Cardiac fibroblast (primary cell): ENCODE measurements around the gene AVPR2.

ENCODE experiments used
- DNase-seq, 2 donors: peaks; one replicate each; pipeline versions ENCODE4 v3.0.0 to v3.0.0-alpha.2; 2010; ENCODE audit warnings: low read depth in 2 of 2
- H3K4me3 ChIP-seq, 2 donors: replicated peaks in 1 of 2; 1 replicate in 1 of 2; 2 replicates in 1 of 2; pipeline ENCODE4 v1.5.1; 2011; ENCODE audit warnings: low read depth in 2 of 2, low read length in 2 of 2, mild to moderate bottlenecking in 2 of 2, moderate library complexity in 1 of 2
- TF ChIP-seq, protein P1 (sequence below): IDR thresholded peaks from one replicate; pipeline ENCODE4 v1.5.1; 2011; ENCODE audit warnings: low read depth, mild to moderate bottlenecking, low read length, inconsistent platforms

AVPR2 gene

DNA sequence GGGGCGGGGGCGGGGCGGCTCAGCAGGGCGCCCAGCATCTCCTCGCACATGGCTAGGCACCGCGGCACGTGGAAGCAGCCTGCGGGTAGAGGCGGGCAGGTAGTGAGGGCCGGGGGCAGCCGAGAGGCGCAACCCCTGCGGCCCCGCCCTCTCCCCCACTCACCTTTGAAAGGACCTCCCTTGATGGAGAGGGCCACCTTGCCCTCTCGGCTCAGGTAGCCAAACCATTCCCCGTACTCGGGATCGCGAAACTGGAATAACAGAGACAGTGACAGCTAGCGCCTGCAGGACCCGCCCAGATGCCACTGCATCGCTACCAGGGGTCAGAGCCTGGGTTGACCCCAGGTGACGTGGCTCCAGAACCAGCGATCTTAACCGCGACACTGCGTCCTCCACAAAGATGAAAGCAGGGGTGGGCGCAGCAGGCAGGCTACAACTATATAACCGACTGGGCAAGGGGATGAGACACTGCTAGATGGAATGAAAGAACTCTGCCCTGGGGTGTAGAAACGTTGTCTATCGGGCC is 30.9 kb downstream of the AVPR2 start:
- TF ChIP-seq, protein P1, sequence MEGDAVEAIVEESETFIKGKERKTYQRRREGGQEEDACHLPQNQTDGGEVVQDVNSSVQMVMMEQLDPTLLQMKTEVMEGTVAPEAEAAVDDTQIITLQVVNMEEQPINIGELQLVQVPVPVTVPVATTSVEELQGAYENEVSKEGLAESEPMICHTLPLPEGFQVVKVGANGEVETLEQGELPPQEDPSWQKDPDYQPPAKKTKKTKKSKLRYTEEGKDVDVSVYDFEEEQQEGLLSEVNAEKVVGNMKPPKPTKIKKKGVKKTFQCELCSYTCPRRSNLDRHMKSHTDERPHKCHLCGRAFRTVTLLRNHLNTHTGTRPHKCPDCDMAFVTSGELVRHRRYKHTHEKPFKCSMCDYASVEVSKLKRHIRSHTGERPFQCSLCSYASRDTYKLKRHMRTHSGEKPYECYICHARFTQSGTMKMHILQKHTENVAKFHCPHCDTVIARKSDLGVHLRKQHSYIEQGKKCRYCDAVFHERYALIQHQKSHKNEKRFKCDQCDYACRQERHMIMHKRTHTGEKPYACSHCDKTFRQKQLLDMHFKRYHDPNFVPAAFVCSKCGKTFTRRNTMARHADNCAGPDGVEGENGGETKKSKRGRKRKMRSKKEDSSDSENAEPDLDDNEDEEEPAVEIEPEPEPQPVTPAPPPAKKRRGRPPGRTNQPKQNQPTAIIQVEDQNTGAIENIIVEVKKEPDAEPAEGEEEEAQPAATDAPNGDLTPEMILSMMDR: no peak
- H3K4me3 ChIP-seq: peak overlapping the region; percentile 38 to 40
- DNase-seq: no peak

DNA sequence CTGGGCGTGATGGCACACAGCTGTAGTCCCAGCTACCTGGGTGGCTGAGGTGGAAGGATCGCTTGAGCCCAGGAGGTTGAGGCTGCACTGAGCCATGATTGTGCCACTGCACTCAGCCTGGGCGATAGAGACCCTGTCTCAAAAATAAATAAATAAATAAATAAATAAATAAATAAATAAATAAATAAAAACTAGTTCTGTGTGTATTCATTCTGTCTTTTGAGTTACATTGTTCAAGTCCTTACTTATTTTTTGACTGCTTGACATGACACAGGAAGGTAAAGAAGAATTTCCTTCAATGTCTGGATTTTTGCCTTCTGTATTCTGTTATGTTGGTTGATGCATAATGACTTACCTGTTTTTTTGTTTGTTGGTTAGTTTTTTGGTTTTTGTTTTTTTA is 32.6 kb downstream of the AVPR2 start:
- H3K4me3 ChIP-seq: no peak overlapping the region
- TF ChIP-seq, protein P1: no peak
- DNase-seq: no peak

DNA sequence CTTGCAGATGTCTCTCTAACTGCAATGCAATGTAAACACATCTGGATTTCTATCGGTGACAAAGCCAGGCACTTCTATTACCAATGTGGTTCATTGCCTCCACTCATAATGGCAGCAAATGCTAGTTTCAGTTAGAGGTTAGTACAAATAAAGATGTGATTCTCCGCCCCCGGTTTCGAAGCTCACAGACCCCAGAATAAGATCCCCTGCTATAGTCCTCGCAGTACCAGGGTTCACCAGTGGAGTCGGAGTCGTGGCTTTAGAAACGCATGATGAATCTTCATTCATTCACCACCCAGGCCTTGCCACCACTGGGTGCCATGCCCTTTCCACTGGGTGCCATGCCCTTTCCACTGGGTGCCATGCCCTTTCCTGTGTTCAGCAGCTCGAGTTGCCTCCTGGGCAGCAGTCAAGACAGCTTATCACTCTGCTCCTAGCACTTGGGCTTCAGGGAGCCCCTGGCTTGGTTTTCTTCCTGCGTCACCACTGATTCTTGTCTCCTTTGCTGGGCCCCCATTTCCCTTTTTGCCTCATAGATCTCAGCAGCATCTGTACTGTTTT is 33.8 kb downstream of the AVPR2 start:
- no peak overlapping the region for H3K4me3 ChIP-seq
- DNase-seq: no peak
- TF ChIP-seq, protein P1: no peak

DNA sequence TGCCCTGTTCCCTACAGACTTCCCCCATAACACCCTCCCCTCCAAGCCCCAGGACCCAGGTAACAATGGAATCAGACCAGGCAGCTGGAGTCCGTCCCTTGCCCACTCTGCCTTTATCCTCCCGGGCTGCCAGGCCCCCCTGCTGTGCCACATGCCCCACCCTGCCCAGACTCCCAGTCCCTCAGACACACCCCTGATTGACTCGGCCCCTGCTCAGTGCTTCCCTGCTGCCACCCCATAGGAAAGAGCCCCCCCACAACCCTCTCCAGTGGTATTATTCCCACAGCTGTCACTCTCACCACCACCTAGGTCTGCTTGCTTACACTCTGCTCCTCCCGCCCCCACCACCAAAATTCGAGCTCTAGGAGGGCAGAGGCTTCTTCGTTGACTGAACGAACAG is 35.1 kb downstream of the AVPR2 start:
- no peak for DNase-seq
- no peak overlapping the region for H3K4me3 ChIP-seq
- TF ChIP-seq, protein P1: no peak

DNA sequence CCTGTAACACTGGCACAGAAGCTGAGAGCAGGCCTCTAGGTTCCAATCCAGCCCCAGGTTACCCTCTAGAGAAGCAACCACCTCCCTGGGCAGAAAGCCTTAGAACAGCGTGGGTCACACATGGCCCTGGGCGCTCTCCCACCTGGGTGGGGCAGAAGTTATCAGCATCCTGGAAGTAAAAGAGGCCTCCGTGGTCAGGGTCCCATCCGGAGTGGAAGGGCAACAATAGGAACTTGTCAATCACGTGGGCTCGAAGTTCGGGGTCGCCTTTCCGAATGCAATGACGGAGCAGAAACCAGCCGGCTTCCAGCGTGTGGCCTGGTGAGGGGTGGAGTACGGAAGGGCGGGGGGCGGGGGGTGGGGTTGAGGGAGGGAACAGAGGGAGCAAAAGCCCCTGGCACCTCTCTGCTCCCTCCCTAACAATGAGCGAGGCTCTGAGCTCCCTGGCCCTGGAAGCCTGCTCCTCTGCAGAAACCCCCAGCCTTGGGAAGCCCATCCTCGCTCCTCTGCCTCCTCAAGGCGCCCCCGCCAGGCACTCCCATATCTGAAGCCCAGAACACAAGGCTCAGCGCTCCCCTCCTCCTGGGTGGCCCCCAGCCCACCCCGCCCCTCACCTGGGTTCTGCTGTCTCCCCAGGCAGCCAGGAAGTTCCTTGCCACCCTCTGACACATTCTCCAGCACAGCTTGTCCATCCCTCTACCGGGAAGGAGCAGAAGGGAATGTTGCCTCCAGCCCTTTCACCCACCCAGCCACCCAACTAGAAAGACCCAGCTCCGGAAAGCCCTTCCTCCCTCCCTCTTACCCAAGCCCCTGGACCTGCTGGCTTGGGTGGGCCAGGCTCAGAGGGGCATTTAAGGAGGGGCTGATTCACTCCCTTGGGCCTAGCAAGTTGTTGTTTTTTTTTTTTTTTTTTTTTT is 37.1 kb downstream of the AVPR2 start:
- H3K4me3 ChIP-seq: no peak overlapping the region
- TF ChIP-seq, protein P1: no peak
- DNase-seq: no peak

DNA sequence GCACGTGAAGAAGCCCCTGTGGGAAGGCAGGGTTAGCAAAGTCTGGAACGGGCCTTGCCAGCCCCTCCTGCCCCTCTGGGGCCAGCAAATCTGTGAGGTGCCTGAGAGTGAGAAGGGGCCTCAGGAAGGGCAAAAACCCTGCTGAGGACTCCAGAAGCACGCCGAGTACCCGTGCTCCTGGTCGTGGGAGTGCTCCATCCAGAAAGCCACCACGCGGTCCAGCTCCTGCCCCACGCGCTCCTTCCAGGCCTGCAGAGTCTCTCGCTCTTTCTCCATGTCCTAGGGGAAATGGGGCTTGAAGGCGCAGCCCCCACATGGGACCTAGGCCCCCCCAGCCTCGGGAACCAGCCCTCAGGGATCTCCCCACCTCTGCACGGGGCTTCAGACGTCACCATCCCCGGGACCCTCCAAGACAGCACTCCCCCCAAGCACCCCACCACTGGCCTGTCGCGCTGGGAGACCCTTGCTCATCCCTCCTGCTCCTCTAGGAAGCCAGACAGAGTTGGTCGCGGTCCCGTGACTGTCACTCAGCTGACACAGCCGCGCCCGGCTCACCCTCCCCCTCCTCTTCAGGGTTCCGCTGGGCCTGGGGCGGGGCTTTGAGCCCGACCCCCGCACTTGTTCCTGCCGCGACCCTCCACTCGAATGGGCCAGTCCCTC is 39.8 kb downstream of the AVPR2 start, which contains the start of gene RENBP:
Gene RENBP (minus strand): TSS at position 504 of the 660 bp plus-strand sequence. CDS start 33 bp downstream, at position 471.
- DNase-seq: no peak
- peak within 1 kb of the TSS in 1 of 2 donors; percentile 9 for H3K4me3 ChIP-seq
- TF ChIP-seq, protein P1: no peak
